NCI-H187 treated with DMSO at 0.1 percent for 48 hours (cell line): Measurements from ENCODE around the gene INTS6L.
"Not testable (repeated sequence)": the region's sequence is repeated elsewhere in the genome, so short reads cannot be mapped to it uniquely, and the experiment has no call there.

Experiments used
- DNase-seq: peaks from one replicate; lab custom pipeline; 2025; lab: John Stamatoyannopoulos, UW

INTS6L gene

DNA sequence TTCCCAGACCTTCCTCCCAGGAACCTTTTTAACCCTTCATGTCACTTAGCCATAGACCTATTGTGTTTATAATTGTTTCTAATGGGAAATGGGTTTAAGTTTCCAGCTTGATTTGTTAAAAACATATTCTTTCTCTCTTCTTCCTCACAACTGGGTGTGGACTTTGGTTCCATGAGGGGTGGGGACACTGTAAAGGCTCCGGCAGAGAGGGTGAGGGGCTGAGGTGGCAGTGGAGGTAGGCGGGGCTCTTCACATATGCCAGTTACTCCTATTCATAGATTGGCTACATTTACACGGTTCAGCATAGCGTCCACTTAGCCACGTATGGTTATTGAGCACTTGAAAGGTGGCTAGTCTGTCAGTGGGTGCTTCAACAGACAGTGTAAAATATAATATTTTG is 7.8 kb downstream of the INTS6L start:
- no peak for DNase-seq

DNA sequence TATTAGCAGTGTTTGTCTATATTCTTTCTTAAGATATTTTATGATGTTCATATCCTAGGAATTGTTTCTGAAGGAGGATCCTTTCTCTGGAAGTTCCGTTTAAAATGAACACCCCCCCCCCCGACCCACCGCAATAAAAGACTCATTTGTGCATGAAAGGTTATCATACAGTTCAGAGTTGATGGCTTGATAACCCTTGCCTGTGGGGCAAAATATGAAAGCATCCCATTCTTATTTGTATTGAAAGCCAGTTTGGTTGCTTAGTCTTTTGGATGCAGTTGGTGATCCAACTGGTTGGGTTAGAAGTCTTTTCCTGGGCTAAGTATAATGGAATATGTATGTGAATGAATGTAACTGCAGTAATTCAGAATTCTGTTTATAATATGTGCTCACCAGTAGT is 8.3 kb downstream of the INTS6L start:
- DNase-seq, result no peak

DNA sequence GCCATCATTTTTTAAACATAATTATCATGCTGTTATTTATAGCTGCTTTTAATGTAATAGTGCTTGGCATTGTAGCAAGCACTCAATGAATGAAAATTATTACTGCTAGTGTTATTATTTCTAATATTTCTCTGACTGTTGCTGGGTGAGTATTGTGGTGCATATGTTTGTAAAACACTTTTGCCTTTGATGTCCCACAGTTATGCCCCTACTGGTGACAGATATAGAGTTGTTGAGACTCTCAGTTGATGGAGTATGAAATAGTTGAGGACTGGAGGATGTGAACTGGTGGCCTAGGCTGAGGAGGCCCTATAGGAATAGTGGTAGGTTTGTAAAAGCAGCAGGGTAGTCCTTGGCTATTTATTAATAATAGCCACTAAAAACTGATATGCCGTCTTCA is 9.6 kb downstream of the INTS6L start:
- no peak for DNase-seq

DNA sequence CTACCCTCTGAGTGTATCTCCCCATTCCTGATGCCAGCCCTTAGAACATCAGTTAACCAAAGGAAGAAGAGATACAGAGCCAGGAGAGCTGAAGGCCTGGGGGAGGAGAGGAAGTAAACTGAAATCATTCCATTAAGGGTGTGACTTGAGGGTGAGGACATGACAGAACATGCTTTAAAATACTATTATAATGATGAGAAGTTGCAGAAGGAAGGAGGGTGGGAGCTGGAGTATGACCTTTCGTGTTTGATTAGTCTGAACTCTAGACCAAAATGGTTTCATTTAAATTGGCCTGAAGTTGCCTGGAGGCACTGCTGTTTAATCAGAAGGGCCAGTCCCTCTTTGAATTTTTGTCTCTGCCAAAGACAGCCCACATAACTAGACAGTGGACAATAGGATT is 11.4 kb downstream of the INTS6L start:
- no peak for DNase-seq

DNA sequence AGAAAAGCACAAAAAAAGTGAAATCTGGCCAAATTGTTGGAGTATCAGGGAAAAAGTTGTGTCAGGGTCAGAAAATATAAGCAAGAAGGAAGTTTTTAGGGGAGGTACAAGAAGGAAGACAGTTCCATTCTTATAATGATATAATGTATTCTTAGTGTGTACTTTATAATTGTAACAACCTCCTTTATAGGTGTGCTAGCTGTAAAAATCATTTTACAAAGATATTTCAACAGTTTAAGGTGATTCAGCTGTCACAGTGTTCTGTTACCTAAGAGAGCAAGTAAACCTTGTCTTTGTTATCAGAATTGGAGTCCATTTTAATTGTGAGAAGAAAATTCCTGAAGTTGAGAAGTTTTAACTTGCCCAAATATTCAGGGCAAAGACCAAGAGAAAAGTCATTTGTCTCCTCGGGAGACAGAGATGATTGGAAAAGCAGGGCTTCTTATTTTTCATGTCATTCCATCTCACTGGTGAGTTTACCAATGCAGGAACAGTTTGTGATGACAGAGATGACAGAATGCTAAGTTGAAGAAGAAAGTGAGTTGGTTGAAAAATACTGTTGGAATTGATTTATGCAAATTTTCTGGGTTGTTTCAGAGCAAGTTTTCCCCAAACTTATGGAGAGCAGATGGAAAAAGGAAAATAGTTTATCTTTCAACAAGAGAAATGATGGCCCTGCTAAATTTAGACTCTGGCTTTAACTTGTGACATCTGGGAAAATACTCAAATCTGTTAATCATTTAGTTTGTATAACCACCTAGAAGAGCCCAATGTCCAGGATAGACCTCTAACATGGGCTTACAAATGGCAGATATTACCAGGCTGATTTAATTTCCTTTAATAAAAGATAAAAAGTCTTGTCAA is 14.8 kb downstream of the INTS6L start:
- DNase-seq, result no peak

DNA sequence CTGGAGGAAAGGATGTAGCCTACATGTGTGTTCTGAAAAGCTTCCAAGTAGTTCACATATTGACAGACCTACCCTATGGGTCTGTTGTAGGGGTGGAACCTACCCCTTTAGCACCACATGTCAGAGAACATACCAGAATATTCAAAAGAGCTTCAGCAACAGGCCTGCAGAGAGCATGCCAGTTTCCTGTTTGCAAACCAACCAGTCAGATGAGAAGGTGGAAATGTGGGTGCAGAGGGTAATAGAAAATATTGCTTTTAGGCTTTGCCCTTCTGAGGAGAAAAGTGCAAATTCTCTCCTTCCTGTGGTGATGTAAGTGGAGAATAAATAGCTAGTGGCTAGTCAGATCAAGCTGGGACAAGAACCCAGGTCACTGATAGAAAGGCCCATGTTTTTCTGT is 16.4 kb downstream of the INTS6L start:
- no peak for DNase-seq

DNA sequence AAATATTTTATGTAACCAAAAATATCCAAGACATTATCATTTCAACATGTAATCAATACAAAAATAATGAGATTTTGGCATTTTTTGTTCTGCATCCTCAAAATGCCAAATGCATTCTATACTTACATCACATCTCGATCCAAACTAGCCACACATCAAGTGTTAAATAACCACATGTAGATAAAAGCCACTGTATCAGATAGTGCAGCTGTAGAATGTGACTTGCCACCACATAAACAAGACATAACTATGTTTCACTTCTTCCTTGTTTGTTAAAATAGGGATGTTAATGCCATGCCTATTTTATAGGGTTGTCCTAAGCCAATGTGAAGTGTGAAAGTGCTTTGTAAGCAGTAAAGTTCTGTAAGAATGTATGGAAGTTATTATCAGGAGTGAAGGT is 20.9 kb downstream of the INTS6L start:
- no peak for DNase-seq

DNA sequence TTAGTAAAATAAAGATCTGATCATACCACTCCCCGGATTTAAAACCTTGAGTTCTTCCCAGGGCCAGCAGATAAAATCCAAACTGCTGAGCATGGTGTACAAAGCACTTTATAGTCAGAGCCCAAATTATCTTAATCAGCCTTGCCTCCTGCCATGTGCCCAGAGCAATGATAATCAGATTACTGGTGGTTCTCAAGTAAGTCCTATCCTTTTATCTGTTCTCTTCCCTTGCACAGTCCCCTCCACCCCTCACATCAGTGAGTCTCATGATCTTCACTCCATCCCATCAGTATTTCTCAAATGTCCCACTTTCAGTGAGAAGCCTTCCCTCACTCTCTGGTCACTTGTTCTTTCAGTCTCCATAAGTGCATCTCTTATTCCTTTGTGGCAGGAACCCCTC is 22.7 kb downstream of the INTS6L start:
- DNase-seq, result no peak

DNA sequence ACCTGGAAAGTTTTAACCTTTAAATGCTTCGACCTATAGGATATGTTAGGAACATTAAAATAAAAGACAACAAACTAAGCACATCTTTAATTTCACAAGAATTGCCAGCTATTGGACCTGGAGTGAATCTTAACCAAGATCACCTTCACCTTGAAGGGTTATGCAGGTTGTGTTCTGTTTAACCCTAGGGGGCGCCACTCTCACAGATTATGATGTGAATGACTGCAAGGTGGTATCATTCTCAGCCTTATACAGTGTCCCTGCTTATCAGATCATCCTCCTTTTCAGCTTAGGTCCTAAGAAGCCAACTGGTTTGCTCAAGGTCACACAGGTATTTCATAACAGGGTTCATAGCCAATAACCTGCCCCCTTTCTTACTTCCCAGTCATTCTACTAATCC is 23.5 kb downstream of the INTS6L start:
- DNase-seq, result no peak

DNA sequence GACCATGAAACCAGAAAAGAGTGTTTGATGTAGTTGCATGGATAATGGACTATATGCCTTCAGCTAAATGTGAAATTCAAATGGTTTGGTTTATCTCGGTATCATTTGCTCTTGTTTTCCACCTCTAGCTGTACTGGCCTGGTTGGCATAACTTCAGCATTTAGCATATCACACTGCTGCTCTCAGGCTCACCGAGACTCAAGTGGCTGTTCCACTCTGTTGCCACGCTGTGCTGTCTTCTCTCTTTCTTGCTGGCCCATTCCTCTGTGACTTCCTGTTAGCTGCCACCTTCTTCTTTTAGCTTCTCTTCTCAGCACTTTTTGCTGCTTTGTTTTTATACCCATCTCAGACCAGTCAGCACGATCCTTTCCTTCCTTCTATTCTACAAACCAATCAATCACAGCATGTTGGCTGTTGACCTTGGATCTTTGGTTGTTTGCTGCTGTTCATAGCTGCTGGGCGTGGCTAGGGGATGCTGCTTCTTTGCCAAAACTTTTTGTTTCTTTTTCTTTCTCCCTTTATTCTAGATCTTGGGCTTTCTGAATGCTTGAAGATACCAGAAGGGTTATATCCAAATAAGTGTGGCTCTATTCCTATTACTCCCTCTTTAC is 24.0 kb downstream of the INTS6L start:
- no peak for DNase-seq

DNA sequence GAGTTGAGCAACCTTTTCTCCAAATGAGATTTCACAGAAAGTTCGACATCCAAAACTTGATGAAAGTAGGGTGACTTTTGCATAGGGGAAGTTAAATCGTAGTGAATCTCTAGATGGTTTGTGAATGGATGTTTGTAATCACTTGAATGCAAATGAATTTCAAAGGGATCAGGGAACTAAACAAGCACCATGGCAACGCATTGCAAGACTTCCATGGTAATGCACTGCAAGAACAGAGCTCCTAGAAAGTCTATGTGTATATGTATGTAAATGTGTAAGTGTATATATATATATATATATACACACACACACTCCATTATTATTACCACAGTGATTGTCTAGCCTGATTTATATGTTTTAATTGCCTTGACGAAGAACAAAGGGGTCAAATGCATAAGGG is 27.3 kb downstream of the INTS6L start:
- DNase-seq, result no peak

DNA sequence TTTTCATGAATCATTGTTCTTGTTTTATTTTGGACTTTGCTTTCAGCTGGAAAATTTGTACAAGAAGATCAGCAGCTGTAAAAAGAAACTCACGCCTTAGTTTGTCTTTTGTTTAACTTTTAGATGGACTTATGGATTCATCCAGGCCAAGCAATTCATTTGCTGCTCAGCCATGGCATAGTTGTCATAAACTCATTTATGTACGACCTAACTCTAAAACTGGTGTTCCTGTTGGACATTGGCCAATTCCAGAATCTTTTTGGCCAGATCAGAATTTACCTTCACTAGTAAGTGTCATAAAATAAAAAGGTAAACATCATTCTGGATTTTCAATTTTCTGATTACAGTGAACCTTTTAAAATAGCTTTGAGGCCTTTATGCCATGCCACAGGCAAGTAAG is 29.1 kb downstream of the INTS6L start:
- no peak for DNase-seq

DNA sequence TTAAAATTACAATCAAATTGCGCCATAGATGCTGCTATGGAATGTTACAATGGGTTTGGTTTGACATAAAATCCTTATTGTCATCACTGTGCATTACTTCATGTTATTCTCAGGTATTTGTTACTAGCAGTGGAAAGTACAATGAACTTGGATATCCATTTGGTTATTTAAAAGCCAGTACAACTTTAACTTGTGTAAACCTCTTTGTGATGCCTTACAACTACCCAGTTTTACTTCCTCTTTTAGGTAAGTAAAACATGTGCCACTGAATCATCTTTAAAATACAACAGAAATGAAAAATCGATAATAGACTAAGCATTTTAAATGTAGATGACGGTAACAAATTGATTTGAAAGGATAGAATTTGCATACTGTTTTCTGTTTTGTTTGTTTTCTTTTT is 35.6 kb downstream of the INTS6L start:
- no peak for DNase-seq

DNA sequence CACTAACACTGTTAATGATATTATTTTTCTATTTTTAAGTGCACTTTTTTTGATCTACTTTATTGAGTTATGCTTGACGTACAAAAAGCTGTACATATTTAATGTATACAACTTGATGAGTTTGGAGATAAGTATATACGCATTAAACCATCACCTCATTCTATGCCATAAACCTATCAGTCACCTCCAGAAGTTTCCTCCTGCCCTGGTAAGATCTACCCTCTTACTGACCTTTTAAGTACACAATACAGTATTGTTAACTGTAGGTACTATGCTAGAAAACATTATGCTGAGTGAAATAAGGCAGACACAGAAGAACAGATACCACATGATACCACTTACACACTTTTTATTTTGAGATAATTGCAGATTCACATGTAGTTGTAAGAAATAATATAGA is 36.9 kb downstream of the INTS6L start:
- DNase-seq, result no peak

DNA sequence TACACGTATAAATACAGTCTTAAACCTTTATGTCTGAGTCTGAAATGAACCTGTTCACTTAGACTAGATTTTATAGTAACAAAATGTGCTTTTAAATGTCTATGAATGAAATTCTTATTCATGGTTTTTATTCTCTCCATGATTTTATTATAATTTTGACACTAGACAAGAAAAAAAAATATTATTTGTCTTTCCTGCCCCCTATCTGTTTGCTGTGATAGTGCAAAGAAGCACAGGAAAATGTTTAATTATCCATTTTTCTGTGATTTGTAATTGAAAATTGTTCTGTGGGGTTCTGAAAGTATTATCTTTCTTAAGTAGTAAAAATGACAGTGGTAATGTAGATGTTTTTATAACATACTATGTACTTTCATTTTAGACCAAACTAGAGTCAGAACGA is 52.0 kb downstream of the INTS6L start:
- no peak for DNase-seq

DNA sequence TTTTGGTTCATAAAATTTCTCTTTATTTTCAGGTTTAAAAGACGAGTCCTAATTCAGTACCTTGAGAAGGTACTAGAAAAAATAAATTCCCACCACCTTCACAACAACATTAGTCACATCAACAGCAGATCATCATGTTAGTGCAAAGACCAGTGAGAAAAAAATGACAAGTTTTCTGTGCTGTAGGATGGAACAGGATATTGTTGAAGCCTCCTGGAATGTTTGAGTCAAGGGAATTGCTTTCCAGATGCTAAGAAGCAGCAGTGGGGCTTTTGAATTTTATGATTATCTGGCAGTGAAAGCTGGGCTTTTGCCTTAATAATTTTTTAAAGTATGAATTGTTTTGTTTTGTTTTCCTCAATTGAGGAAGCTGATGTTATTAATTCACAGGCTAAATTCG is 61.0 kb downstream of the INTS6L start:
- no peak for DNase-seq

DNA sequence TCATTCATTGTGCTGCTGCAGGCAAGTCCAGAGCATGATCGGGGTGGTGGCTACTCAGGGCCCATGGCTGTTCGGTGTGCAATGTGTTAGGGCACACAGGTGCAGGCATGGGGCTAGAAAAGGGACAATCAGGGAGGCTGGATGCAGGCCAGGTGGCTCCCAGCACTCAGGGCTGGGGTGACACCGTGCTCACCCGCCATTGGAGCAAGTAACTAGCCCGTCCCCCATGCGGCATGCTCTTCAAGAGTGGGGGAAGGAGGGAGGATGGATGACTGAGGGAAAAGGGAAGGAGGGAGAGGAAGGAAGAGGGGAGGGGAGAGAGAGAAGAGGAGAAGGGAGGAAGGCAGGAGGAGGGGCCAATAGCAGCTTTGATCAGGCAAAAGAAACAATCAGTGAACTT is 64.7 kb downstream of the INTS6L start:
- DNase-seq, result no peak

DNA sequence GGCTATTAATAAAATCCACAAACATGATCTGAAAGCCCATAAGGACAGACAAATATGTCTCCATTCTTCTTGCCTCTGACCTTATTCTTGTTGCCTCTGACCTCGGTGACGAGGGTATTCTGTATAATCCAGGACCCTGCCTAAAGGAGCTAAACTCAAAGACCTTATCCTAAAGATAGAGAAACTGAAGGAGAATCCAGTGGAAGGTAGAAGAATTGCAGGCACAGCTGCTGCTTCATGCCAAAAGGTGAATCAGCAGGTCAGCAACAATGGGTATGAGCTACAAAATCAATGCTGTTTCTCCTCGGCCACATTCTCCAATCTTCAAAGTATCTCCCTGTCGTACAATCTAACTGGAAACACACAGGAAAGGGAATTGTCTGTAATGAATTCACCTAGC is 71.4 kb downstream of the INTS6L start:
- DNase-seq, result no peak

DNA sequence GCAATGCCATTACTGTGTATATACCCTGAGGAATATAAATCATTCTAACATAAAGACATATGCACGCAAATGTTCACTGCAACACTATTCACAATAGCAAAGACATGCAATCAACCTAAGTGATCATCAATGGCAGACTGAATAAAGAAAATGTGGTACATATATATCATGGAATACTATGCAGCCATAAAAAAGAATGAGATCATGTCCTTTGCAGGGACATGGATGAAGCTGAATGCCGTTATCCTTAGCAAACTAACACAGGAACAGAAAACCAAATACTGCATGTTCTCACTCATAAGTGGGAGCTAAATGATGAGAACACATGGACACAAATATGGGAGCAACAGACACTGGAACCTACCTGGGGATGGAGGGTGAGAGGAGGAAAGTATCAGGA is 73.6 kb downstream of the INTS6L start:
- not testable (repeated sequence) for DNase-seq

DNA sequence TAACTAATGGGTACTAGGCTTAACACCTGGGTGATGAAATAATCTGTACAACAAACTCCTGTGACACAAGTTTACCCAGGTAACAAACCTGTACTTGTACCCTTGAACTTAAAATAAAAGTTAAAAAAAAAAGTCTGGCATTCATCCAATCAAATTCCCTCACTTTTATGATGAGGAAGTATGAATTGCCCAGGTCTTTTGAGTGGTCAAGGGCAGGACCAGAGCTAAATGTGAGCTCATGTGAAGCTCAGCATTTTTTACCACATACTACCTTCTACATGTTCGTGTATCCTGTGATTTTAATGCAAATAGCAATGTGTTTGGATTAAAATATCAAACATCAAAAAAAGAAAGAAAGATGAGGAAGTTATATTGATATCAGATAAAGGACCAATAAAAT is 74.0 kb downstream of the INTS6L start:
- not testable (repeated sequence) for DNase-seq

DNA sequence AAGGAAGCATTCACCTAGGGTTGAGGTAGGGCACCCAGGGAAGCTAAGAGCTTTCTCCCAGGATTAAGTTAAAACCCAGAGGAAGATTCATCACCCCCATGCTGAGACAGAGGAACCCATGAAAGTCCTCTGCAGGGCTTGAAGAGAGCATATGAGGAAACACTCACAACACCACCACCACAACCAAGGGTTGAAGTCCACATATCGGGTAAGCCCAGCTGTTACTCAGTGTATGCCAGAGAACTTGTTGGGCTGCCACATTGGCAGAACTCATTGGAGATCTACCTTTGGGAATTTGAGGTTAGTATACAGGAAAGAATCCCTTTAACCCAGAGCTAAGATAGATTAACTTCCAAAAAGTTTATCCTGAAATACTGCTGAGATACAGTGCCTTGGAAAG is 75.1 kb downstream of the INTS6L start:
- DNase-seq, result no peak

DNA sequence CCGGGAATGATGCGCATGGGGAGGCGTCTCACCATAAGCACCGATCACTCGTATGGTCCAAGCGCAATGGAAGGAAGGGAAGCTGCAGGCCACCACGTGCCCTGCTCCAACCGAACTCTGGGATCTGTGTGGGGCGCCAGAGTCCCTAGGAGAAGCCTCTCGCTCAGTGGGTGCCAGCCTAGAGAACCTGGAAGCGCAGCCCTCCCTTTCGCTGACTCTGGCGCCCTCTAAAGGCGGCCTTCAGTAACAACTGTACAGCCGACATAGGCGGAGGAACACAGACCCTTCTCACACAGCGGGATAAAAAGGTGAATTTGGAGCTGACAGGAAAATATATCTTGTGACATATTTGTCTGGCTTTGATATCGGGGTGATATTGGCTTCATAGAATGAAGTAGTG is 76.0 kb downstream of the INTS6L start:
- no peak for DNase-seq

DNA sequence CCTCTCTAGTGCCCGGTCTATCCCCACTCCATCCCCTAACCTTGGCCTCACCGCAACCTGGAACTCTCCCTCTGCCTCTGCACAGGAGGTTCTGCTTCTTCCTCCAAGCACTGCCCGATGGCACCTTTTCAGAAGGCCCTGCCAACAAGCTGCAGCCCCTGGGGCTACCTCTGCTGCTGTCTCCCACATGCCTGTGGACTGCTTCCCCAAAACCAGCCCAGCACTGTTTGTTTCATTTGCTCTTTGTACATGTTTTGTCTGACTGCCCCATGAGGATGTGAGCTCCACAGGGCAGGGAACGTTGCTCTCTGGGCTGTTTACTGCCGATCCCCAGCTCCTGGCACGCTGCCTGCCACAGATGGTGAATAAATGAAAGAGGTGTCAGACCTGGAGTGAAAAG is 85.4 kb downstream of the INTS6L start:
- DNase-seq, result no peak
